IPS-NIHi7 (cell line): Measurements from ENCODE around the gene IRX2.

Experiments
- DNase-seq: peaks from one replicate; pipeline ENCODE4 v3.0.0; 2012; ENCODE audit warnings: mixed read lengths; ENCODE audit errors: extremely low spot score

The IRX2 gene

DNA sequence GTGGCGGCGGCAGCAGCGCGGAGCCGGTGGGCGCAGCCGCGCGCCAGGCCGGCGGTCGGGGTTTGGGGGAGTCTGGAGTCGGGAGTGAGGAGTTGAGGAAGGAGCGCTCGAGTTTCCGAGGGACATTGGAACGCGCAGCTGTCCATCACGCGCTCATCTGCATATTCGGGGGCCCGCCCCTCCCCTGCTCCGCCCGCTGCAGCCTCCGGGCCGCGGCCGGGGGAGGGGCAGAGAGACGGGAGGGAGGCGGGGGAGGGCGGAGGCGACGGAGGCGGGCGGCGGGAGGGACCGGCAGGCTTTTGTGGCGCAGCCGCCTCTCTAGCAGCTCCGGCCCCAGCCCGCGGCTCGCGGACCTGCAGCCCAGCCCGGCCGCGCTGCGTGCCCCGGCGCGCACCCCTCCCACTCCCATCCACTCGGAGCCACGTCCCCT is at the start of gene IRX2:
IRX2 (minus strand) TSS at position 86 of the 430 bp plus-strand sequence. CDS start 264 bp downstream, outside the sequence.
- peak; percentile 82 for DNase-seq

DNA sequence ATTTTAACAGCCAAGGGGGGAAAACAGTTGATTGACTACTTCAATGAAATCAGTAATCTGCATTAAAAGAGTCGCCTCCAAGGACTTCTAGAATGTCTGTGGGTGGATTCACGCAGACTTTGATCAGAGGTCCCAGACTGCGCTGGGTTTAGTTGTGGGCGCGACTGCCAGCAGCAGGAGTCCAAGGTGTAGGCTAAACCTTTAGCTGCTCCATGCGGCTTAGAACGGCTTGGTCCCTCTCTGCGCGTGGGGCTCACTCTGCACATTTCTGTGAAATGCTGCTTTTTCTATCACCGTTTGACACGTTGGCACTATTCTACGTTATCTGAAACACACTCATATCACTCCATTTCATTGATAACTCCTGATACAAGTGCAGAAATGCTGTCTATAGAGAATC is 48.6 kb upstream of the IRX2 start:
- DNase-seq: no peak

DNA sequence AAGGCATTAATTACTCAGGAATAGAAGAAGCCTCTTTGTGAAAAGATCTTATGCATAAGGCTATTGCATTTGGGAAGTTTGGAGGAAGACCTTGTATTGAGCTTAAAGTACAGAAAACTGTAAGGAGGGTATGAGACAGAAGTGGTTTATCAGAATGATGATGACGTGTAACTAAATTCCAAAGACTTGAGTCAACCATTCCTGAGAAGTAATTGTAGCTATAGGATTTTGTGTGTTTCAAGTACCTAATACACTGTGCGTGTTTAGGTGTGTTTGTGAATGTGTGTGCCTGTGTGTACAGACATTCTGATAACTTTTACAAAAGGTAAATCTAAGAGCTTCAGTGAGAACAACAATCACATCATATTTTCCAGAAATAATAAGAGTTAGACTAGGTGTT is 46.5 kb upstream of the IRX2 start:
- no peak for DNase-seq

DNA sequence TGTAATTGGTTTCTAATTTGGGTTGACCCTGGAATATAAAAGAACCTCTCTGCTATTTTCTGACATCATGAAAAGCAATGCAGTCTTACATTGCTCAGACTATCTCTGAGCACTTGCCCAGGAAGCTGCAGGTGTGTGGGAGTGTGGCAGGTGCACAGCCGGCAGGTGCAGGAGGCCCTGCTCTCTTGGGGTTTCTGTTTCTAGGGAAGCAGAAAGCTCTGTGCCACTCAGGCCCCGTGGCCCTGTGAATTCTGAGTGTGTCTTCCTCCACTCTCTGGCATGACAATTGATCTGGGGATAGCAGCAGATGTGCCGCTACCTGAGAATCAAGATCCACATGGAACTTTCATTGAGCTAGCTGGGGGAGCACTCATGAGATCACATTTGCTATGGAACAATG is 45.7 kb upstream of the IRX2 start:
- no peak for DNase-seq

DNA sequence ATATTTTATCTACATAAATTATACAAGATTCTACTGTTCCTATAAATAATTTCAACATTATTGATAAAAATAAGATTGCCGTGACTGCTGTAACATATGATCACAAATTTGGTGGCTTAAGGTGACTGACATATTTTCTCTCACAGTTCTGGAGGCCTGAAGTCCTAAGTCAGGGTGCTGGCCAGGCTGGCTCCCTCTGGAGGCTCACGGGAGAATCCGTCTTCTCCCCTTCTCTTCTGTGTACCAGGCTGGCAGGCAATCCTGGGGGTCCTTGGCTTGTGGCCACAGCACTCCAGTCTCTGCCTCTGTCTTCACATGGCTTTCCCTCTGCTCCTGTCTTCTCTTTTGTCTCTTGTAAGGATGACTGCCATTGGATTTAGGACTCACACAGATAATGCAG is 31.7 kb upstream of the IRX2 start:
- DNase-seq: no peak

DNA sequence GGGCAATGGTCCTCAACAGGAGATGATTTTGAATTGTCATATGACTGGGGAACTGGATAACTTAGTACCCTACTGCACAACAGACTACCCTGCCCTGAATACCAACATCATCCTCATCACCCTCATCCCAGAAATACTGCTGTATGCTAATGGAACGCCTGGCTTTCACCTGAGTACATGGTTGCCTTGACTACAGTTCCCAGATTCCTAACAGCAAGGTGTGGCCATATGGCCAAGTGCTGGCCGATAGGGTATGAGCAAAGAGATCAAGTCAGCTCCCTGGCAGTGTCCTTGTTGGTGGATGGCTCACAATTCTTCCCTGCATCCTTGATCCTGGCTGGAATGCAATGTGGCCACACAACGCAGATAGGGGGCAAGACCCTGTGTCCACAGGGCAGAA is 31.2 kb upstream of the IRX2 start:
- DNase-seq: no peak

DNA sequence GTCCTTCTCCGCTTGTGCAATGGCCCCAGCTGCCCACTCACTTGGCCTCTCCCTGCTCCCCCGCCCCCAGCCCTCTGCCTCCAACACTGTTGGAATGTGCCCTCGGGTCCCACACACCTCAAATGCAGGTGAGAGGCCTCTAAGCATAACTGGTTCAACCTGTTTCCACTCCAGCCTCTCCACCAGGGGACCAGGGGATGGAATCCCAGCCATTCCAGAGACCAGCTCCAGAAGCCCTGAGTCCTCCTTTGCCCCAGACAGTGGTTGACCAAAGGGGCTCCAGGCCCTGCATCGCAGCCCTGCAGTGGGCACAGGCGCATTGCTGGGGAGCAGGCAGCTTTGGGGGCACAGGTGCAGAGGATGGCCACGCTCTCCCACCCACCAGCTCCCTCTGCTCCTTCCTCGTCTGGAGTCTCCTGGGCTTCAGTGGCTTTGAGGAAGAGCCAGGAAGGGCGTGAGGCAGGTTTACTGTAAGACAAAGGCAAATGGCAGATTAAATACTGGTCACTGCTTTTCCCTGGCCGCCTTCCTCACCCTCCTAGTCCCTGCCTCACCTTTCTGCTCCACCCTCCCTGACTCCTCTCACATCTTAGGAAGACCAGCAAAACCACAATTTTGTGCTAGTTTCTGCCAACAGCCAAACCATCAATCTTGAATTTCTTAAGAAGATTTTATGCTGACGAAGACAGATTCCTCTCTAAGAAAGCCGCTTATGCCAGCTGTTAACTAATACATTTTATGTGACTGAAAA is 29.1 kb upstream of the IRX2 start:
- peak; percentile 74 for DNase-seq

DNA sequence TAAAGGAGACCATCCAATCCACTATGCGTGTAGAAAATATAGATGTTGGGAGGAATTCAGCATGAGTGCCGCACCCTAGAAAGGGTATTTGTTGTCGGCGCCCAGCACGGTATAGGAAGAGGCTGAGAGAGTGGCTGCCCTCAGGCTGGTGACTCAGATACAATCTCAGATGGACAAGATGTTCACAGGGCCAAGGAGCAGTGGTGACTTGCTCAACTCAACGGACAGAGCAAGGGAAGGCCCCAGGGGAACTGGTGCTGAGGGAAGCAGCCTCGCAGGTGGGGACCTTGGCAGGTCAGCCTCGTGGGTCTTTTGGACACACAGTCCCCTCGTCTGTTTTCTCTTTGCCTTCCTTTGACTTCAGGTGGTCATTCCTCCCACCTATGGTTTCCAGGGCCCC is 28.0 kb upstream of the IRX2 start:
- DNase-seq: no peak

DNA sequence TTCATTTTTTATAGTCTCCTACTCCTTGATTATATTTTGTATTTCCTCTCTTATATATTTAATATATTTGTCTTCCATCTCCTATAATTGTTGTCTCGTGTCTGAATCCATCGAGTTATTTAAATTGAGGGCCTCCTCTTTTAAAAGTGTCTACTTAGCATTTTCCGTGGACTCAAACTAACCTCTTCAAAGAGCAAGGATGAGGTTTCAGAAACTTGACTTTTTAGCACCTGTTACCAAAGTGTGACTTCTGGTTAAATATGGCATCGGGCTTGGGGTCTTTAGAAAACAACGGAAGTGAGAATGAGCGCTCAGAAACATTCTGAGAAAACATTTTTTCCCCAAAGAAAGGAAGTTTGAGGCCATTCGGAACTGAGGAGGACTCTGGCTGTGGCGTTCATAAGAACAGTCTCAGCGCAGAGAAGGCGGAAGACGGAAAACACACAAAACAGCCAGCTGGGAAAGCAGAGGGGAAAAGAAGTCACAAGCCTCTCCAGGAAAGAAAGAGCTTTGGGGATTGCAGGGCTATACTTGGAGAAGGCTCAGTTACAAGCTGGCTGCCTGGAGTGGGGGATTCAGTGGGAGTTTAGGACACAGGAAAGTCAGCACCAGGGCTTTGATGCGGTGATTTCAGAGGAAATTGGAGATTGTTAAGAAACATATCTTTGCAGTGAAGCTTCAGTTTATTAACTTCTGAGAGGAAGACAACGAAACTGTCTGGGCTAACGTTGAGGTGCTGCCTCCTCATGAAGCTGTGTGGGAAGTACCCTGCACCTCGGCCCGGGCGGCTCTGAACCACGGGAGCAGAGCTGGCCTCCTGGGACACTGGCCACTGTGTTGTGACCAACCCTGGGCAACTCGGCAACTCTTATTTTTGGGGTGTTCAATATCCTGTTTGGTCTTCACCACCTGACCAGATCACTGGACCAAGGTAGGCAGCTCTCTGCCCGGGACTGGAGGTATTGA is 25.1 kb upstream of the IRX2 start:
- no peak for DNase-seq

DNA sequence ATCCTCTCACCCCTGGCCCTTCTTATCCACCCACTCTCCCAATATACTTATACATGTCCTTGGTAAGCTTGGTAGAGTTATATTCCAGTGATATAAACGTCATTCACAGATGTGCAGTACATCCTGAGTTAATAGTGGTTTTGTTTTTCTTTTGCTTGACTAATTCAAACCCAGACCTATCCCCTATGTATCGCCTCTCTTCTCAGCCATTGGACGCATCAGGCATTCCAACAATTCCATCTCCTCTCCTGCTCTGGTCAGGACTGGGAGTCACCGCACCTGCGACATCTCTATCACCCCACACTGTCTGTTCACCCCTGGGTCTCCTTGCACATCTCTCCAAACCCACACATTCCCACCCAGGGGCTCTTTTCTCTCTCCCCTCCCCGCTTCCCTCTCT is 21.9 kb upstream of the IRX2 start:
- no peak for DNase-seq

DNA sequence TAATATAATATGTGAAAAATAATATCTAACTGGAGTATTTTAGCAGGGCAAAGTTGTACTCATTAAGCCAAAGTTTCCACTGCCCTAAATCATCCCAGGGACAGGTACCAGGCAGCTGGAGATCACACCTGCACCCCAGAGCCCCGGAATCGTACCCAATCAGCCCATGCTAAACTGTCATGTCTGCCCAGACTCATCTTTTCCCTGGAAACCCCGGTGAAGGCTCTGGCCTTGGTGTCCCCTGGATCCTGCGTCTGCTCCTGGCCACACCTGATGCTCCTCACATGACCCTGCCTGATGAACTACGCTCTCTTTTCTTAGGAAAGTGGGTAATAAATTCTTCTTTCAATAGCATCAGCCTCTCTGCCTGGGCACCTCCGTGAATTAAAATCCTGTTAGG is 15.6 kb upstream of the IRX2 start:
- no peak for DNase-seq

DNA sequence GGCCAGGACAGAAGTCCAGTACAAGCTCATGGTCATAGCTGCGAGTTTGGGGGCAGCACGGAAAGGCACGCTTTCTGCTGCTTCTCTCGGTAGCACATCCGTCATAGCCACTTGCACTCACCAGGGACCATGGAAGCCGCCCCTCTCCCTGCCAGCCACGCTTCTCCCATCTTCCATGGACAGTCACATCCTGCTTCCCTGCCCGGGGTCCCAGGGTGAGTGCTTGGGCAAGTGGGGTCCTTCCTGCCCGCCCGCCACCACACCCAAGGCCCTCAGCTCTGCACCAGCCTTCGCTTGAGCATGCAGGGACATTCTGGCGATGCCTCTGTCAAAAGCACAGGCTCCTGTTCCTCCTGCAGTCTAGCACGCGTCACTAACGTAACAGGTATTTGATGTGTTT is 13.1 kb upstream of the IRX2 start:
- DNase-seq: no peak

DNA sequence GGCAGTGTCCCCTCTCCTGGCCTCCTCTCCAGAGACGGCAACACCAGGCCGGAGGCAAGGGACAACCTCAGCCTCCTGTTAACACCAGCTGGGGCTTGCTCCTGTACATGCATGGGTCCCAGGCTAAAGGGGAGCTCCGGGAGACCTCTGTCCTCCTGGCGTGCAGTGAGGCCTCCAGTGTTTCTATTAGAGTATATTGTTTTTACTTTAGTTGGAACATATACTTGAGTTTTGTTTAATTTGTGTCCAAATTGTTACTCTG is 12.0 kb upstream of the IRX2 start:
- no peak for DNase-seq

DNA sequence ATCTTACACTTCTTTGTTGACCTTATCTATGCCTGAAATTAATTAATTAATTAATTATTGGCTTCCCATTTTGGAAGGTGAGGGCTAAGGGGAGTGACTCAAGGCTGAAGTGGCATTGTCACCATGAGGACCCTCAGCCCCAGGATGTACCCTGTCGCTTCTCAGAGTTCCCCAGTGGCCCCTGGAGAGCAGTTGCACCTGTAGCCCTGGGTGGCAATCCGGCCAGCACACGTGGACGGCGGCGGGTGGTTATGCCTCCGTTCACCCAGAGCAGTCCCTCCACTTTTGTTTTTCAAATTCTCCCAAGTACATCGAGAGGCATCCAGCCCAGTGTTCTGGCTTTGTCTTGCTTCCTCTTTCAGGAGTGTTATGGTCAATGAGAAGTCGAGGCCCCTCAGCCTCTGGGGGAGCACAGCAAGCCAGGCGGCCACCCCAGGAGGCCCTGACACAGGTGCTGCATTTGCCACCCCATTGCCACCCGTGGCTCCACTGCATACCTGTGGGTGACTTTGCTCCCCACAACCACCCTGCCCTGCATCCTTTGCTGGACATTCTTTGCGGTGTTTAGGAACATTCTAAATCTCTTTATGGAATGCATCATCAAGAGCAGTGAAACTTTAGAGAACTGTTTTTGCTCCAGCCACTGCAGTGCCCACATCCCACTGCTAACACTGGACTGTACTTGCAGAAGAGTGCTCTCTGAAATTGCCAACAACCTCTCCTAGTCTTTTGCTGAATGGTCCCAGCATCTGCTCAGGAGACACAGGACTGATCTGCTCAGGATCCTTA is 11.5 kb upstream of the IRX2 start:
- no peak for DNase-seq

DNA sequence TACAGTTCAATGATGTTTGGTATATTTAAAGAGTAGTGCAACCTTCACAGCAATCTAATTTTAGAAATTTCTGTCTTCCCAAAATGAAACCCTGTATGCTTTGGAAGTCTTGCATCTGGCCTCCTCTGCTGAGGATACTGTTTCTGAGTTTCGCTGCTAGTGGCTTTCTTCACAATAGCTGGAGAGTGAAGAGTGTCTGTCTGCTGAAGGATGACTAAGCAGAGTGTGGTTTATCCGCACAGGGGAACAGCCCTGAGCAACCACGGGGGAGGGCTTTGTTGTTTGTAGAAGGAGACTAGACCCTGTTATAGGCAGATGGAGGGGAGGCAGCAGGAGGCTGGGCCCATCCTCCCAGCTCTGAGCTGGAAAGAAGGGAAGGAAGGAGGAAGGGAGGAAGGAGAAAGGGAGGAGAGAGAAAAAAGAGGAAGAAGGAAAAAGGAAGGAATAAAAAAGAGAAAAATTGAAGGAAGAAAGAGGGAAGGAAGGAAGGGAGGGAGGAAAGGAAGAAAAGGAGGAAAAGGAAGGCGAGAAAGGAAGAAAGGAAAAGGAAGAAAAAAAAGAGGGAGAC is 10.5 kb upstream of the IRX2 start:
- no peak for DNase-seq

DNA sequence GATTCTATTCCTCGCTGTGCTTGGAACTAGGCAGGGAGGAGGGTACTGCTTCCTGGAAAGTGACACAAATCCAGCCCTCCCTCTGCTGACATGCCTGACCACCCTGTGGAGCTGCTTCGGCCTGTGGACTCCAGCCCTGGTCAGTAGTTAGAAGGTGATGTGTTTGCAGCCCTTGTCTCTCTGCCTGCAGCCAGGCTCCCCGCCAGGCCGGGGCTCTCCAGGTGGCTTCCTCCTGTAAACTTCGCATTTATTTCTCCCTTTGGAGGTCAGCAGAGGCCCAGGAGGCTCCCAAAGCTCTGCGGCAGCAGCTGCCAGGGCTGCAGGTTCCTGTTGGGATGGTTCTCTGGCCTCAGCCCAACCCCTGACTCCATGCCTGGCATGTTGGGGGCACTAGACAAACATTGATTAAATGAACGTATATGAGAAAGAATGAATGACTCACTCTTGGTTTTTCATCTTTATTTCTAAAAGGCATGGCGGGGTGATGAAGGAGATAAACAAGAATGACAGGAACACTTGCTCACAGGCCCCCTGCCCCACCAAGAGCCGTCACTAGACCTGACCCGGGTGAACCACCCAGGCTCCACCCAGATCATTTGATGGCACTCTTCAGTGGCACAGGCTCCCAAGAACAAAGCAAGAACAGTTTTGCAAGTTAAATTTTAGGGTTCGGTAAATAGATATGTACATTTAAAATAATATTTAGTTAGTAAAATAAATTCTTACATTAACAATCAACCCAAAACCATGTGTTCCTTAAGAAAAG is 8.4 kb upstream of the IRX2 start:
- no peak for DNase-seq

DNA sequence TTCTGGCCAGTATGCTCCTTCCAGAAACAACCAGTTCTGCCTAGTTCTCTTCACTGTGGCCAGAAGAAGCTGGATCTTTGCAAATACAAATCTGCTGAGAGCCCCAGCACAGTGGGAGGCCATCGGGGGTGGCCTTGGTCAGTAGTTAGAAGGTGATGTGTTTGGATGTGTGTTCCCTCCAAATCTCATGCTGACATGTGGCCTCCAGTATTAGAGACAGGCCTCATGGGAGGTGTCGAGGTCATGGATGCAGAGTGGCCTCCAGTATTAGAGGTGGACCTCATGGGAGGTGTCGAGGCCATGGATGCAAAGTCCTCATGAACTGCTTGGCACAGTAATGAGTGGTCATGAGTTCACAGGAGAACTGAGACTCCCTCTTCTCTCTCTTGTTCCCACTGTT is 7.6 kb upstream of the IRX2 start:
- no peak for DNase-seq

DNA sequence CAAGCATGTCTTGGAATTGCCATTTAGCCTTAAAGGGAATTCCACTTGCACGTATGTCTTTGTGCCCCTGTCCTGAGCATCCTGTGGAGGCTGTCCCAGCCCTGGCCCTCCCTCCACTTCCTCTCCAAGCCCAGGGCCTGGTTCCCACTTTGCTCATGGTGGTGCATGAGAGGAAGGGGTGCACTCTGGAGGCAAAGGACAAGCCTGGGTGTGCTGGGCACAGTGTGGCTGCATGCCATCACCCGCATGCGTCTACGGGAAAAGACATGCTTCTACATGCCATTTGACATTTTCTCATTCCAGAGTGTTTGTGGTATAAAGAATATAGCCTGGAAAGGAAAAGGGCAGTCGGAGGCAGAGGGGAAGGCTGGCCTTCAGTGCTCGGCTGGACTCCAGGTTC is 7.2 kb upstream of the IRX2 start:
- DNase-seq: no peak

DNA sequence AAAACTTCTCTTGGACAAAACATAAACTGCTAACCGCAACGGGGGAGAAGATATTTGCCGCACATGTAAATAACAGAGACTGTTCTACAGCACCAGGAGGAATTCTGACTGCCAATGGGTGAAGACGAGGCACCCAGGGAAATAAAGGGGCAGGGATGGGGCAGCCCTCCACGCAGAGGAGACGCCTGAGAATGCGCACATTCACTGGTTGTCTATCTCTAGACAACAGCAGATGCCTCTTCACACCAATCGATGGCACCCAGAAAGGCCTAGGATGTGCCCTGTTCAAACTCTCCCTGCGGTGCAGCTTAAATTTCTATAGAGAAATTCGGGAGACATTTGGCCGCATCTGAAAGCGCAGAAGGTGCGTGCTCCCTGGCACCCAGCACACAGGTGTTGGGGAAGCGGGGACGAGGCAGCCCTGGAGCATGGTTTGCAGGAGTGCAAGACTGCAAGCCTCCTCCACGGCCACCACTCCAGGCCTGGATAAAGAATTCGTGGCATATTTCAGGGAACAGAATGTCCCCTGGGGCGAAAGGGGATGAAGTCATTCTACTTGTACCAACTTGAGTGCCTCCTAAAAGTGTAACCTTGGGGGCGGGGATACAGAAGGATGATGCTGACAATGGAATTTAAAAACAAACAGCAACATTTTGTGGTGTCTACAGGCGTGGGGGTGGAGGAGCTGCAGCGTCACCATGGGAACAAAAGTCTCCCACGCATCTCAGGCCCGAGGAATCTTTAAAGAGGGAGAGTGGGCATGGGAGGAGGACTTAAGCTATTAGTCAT is 6.3 kb upstream of the IRX2 start:
- DNase-seq: no peak
